ENCODE data around the gene DCUN1D2.

The DCUN1D2 gene

DNA sequence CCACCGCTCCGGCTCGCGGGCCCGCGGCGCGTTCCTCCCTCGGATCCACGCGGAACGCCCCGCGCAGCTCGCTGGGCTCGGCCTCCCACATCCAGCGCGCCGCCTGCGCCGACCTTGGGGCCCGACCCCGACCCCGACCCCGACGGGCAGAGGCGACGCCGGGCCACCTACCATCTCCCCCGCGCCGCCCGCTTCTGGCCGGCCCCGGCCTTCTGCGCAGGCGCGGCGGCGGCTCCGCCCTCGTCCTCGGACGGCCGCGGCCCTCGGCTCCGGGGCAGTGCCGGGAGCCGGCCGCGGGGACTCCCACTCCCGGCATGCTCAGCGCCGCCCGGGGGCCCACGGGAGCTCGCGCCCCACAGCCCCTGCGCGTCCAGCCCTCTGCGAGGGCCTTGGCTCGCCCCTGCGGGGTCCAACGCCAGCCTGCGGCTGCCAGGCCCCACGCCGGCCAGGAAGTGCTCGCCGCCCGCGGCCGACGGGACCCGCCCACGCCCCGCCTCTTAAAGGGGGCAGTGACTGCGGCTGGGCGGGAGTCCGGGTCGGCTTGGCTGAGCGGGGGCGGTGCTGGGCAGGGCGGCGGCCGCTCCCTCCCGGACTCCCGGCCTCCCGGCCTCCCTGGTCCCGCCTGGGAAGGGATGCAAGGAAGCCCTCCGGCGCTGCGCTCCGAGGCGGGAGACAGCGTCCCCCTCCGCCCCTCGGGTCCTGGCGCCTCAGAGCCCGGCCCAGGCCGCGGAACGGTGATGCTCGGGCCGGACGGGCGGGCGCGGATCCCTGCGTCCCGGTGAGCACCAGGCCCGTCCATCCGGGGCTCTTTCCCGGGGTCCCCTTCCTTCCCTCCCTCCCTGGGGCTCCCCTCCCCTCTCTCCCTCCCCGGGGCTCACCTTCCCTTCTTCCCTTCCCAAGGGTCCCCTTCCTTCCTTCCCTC is at the start of gene DCUN1D2:
Gene DCUN1D2 (minus strand): TSS at position 216 of the 922 bp plus-strand sequence. CDS start 42 bp downstream, at position 174.
- TF ChIP-seq, protein P1, sequence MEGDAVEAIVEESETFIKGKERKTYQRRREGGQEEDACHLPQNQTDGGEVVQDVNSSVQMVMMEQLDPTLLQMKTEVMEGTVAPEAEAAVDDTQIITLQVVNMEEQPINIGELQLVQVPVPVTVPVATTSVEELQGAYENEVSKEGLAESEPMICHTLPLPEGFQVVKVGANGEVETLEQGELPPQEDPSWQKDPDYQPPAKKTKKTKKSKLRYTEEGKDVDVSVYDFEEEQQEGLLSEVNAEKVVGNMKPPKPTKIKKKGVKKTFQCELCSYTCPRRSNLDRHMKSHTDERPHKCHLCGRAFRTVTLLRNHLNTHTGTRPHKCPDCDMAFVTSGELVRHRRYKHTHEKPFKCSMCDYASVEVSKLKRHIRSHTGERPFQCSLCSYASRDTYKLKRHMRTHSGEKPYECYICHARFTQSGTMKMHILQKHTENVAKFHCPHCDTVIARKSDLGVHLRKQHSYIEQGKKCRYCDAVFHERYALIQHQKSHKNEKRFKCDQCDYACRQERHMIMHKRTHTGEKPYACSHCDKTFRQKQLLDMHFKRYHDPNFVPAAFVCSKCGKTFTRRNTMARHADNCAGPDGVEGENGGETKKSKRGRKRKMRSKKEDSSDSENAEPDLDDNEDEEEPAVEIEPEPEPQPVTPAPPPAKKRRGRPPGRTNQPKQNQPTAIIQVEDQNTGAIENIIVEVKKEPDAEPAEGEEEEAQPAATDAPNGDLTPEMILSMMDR (IDR thresholded peaks at IDR 0.05; ENCODE audit: low read length, missing control alignments): no peak
- DNase-seq (ENCODE audit: low read depth): peak; percentile 98
- H3K4me3 ChIP-seq (replicated peaks; ENCODE audit: low read depth, low read length): peak within 1 kb of the TSS; percentile 88

DNA sequence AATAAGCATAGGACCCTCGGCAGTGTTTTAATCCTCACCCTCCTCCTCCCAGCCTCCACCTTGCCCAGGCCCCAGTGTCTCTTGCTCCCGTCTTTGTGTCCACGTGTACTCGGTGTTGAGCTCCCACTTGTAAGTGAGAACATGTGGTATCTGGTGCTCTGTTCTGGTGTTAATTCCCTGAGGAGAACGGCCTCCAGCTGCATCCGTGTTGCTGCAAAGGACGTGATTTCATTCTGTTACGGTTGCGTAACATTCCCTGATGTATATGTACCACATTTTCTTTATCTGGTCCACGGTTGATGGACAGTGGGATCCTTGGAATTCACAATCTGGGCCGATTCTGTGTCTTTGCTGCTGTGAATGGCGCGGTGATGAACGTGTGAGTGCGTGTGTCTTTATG is 49.3 kb upstream of the DCUN1D2 start:
- no peak for DNase-seq (ENCODE audit: low read depth)
- no peak overlapping the region for H3K4me3 ChIP-seq (replicated peaks; ENCODE audit: low read depth, low read length)
- TF ChIP-seq, protein P1 (IDR thresholded peaks at IDR 0.05; ENCODE audit: low read length, missing control alignments): no peak

DNA sequence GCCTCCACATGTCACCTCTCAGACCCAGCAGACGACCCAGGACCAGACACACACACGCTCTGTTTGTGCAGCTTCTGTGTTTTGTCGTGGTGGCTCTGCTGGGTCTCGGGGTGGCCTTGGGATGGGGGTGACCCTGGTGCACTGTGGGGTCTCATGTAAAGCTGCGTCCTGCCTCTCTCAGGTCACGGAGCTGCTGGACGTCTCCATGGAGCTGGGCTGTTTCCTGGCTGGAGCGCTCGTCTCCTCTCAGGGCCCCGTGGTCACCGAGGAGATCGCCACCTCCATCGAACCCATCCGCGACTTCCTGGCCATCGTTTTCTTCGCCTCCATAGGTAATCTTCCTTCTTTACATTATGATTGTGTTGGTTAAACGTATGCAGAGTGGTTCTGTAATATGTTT is 48.7 kb upstream of the DCUN1D2 start:
- no peak overlapping the region for H3K4me3 ChIP-seq (replicated peaks; ENCODE audit: low read depth, low read length)
- TF ChIP-seq, protein P1 (IDR thresholded peaks at IDR 0.05; ENCODE audit: low read length, missing control alignments): no peak
- no peak for DNase-seq (ENCODE audit: low read depth)

DNA sequence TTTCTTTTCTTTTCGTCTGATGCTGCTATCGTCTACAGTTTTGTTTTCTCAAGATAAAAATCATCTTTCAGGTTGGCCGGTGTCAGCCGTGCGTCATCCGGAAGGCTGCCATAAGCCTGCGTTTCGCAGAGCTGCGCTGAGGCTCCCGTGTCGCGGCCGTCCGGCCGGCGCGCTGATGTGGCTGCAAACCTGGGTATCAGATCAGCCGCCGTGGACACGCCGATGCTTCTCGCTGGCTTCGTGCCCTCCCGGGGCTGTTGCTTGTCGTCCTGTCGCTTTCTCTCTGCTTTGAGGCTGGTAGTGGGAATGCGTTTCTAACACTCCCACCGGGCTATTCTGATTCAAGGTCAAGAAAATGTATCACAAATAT is 48.2 kb upstream of the DCUN1D2 start:
- no peak overlapping the region for H3K4me3 ChIP-seq (replicated peaks; ENCODE audit: low read depth, low read length)
- TF ChIP-seq, protein P1 (IDR thresholded peaks at IDR 0.05; ENCODE audit: low read length, missing control alignments): no peak
- DNase-seq (ENCODE audit: low read depth): no peak

DNA sequence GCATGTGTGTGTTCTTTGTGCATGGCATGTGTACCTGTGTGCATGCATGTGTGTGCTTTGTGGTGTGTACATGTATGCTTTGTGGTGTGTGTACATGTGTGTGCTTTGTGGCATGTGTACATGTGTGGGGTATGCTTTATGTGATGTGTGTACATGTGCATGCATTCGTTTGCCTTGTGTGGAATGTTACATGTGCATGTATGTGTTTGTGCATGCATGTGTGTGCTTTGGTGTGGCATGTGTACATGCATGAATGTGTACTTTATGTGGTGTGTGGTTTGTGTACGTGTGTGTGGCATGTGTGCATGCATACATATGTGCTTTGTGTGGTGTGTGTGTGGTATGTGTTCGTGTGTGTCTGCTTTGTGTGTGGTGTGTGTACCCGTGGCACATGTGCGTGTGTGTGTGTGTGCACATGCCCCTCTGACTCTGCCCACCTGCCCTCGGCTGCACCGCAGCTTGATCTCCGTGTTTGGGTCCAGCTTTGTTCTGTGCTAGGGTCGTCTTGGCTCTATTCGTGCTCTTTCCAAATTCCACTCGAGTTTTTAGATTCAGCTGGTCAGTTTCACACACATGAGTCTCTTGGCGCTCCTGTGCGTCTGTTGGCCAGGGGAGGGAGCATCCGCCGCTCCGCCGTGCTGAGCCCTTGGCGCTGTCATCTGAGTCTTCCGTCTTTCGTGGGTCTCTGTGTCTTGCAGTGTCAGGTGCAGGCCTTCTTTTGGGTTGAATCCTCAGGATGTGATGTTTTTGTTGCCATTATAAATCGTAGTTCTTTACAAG is 47.6 kb upstream of the DCUN1D2 start:
- no peak for DNase-seq (ENCODE audit: low read depth)
- TF ChIP-seq, protein P1 (IDR thresholded peaks at IDR 0.05; ENCODE audit: low read length, missing control alignments): no peak
- no peak overlapping the region for H3K4me3 ChIP-seq (replicated peaks; ENCODE audit: low read depth, low read length)

DNA sequence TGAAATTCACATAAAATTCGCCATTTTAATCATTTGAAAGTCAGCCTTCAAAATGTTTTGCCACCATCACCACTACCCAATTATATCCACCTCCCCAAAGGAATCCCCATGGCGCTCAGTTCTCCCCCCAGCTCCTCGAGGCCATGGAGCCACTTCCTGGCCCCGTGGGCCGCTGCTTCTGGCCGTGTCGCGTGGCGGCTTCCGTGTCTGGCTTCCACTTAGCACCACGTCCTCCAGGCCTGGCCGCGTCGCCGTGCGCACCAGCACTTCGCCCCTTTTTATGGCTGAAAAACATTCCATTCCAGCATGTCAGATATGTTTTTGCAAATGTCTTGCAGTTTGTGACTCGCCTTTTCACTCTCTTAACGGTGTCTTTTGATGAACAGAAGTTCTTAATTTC is 46.7 kb upstream of the DCUN1D2 start:
- H3K4me3 ChIP-seq (replicated peaks; ENCODE audit: low read depth, low read length): no peak overlapping the region
- TF ChIP-seq, protein P1 (IDR thresholded peaks at IDR 0.05; ENCODE audit: low read length, missing control alignments): no peak
- DNase-seq (ENCODE audit: low read depth): no peak

Measured in fibroblast of pulmonary artery (primary cell).